Stimulated activated naive CD8-positive, alpha-beta T cell treated with anti-CD3 and anti-CD28 coated beads, Interleukin-15, amount 100 ng/mL, for 72 hours (primary cell): ENCODE data around the gene ELN.
A peak's percentile ranks its signal among the peaks of the same experiment; 100 is the strongest.

Experiments
- ATAC-seq: fragments of 150-1000 bp; cut with Tn5 transposase; 2 replicates; pipeline ENCODE4 v1.10.0; 2021; ENCODE audit warnings: mild to moderate bottlenecking, moderate library complexity
- DNase-seq, 2 donors: peaks; one replicate each; pipeline ENCODE4 v3.0.0; 2021 to 2022
- H3K27ac Mint-ChIP-seq, 2 donors: one replicate each; pipeline ENCODE4 v1.8.0; 2022; ENCODE audit warnings: mild to moderate bottlenecking in 2 of 2, mixed read lengths in 2 of 2, moderate library complexity in 2 of 2
- H3K27me3 Mint-ChIP-seq: one replicate; pipeline ENCODE4 v1.8.0; 2022; ENCODE audit warnings: mixed read lengths
- H3K4me1 Mint-ChIP-seq: one replicate; pipeline ENCODE4 v1.8.0; 2022; ENCODE audit warnings: mild to moderate bottlenecking, mixed read lengths
- H3K4me3 Mint-ChIP-seq, 2 donors: one replicate each; pipeline ENCODE4 v1.8.0; 2022; ENCODE audit warnings: mild to moderate bottlenecking in 2 of 2, mixed read lengths in 2 of 2, moderate library complexity in 1 of 2
- H3K9me3 Mint-ChIP-seq, 2 donors: one replicate each; pipeline ENCODE4 v1.8.0; 2022; ENCODE audit warnings: mixed read lengths in 2 of 2

ELN gene

GRCh38 chr7:74057216-74057925, 29.4 kb downstream of the ELN start:
- H3K4me3 Mint-ChIP-seq: no peak overlapping the region
- DNase-seq: no peak
- peaks cover 6% of the 10 kb centered on the region for H3K4me1 Mint-ChIP-seq
- no peaks in the 10 kb centered on the region for H3K27me3 Mint-ChIP-seq
- no peaks in the 10 kb centered on the region for H3K9me3 Mint-ChIP-seq
- no peak overlapping the region for H3K27ac Mint-ChIP-seq
- no peak for ATAC-seq

GRCh38 chr7:74057987-74058386, 30.0 kb downstream of the ELN start:
- peak overlapping the region in 1 of 2 donors; percentile 62 for H3K27ac Mint-ChIP-seq
- ATAC-seq: no peak

GRCh38 chr7:74058486-74058885, 30.5 kb downstream of the ELN start:
- no peaks in the 10 kb centered on the region for H3K9me3 Mint-ChIP-seq
- DNase-seq (no peak), ATAC-seq (no peak)
- peak overlapping the region; percentile 21 to 62 for H3K27ac Mint-ChIP-seq
- H3K4me3 Mint-ChIP-seq: no peak overlapping the region
- H3K27me3 Mint-ChIP-seq: no peaks in the 10 kb centered on the region
- H3K4me1 Mint-ChIP-seq: peaks cover 6% of the 10 kb centered on the region

More at GRCh38 chr7:74057987-74058386, 30.0 kb downstream of the ELN start:
- peaks cover 6% of the 10 kb centered on the region for H3K4me1 Mint-ChIP-seq
- no peaks in the 10 kb centered on the region for H3K9me3 Mint-ChIP-seq
- no peak overlapping the region for H3K4me3 Mint-ChIP-seq
- no peaks in the 10 kb centered on the region for H3K27me3 Mint-ChIP-seq
- DNase-seq: no peak

- Mint-ChIP-seq H3K27ac (peak overlapping the region in 1 of 2 donors; percentile 29), H3K27me3 (no peaks in the 10 kb centered on the region), H3K4me3 (no peak overlapping the region), H3K4me1 (peaks cover 6% of the 10 kb centered on the region), H3K9me3 (no peaks in the 10 kb centered on the region)
- ATAC-seq (no peak), DNase-seq (no peak)
Observed at GRCh38 chr7:74059037-74059436, 31.1 kb downstream of the ELN start.

GRCh38 chr7:74059681-74060588, 32.0 kb downstream of the ELN start:
- Mint-ChIP-seq H3K9me3 (no peaks in the 10 kb centered on the region), H3K27me3 (no peaks in the 10 kb centered on the region), H3K4me3 (no peak overlapping the region), H3K27ac (no peak overlapping the region), H3K4me1 (peaks cover 6% of the 10 kb centered on the region)
- DNase-seq: no peak
- ATAC-seq: no peak

- H3K9me3 Mint-ChIP-seq: no peaks in the 10 kb centered on the region
- H3K4me3 Mint-ChIP-seq: no peak overlapping the region
- H3K27ac Mint-ChIP-seq: peak overlapping the region in 1 of 2 donors; percentile 89
- ATAC-seq: peak; percentile 80
- no peaks in the 10 kb centered on the region for H3K27me3 Mint-ChIP-seq
- H3K4me1 Mint-ChIP-seq: peaks cover 6% of the 10 kb centered on the region
- DNase-seq: peak in 1 of 2 donors; percentile 23
Observed at GRCh38 chr7:74061840-74062539, 34.0 kb downstream of the ELN start.

- DNase-seq (no peak), ATAC-seq (no peak)
- H3K4me3 Mint-ChIP-seq: no peak overlapping the region
- H3K4me1 Mint-ChIP-seq: peaks cover 6% of the 10 kb centered on the region
- H3K27me3 Mint-ChIP-seq: no peaks in the 10 kb centered on the region
- H3K27ac Mint-ChIP-seq: no peak overlapping the region
- H3K9me3 Mint-ChIP-seq: no peaks in the 10 kb centered on the region
Observed at GRCh38 chr7:74063223-74063641, 35.3 kb downstream of the ELN start.

GRCh38 chr7:74063646-74064045, 35.7 kb downstream of the ELN start:
- Mint-ChIP-seq H3K9me3 (no peaks in the 10 kb centered on the region), H3K4me1 (peaks cover 6% of the 10 kb centered on the region), H3K27ac (no peak overlapping the region), H3K27me3 (no peaks in the 10 kb centered on the region), H3K4me3 (no peak overlapping the region)
- ATAC-seq (no peak), DNase-seq (no peak)

- no peak overlapping the region for H3K4me3 Mint-ChIP-seq
- H3K9me3 Mint-ChIP-seq: no peaks in the 10 kb centered on the region
- peak overlapping the region in 1 of 2 donors; percentile 37 for H3K27ac Mint-ChIP-seq
- no peak for ATAC-seq
- no peak for DNase-seq
- no peaks in the 10 kb centered on the region for H3K27me3 Mint-ChIP-seq
- H3K4me1 Mint-ChIP-seq: peaks cover 6% of the 10 kb centered on the region
Observed at GRCh38 chr7:74064696-74065095, 36.7 kb downstream of the ELN start.

- Mint-ChIP-seq H3K27ac (no peak overlapping the region), H3K9me3 (no peaks in the 10 kb centered on the region), H3K4me3 (no peak overlapping the region), H3K27me3 (no peaks in the 10 kb centered on the region), H3K4me1 (peaks cover 6% of the 10 kb centered on the region)
- ATAC-seq (no peak), DNase-seq (no peak)
Observed at GRCh38 chr7:74066626-74067025, 38.7 kb downstream of the ELN start.

GRCh38 chr7:74068378-74069085, 40.6 kb downstream of the ELN start:
- H3K9me3 Mint-ChIP-seq: no peaks in the 10 kb centered on the region
- DNase-seq: no peak
- H3K27me3 Mint-ChIP-seq: no peaks in the 10 kb centered on the region
- H3K27ac Mint-ChIP-seq: no peak overlapping the region
- no peaks in the 10 kb centered on the region for H3K4me1 Mint-ChIP-seq
- ATAC-seq: no peak
- H3K4me3 Mint-ChIP-seq: no peak overlapping the region

GRCh38 chr7:74069086-74069541, 41.1 kb downstream of the ELN start:
- no peak for ATAC-seq
- Mint-ChIP-seq H3K27ac (peak overlapping the region in 1 of 2 donors; percentile 5), H3K27me3 (no peaks in the 10 kb centered on the region), H3K4me1 (no peaks in the 10 kb centered on the region), H3K9me3 (no peaks in the 10 kb centered on the region), H3K4me3 (no peak overlapping the region)
- DNase-seq: no peak

GRCh38 chr7:74069790-74070618, 42.0 kb downstream of the ELN start:
- Mint-ChIP-seq H3K4me1 (no peaks in the 10 kb centered on the region), H3K9me3 (no peaks in the 10 kb centered on the region), H3K4me3 (no peak overlapping the region), H3K27me3 (no peaks in the 10 kb centered on the region), H3K27ac (no peak overlapping the region)
- ATAC-seq: no peak
- no peak for DNase-seq

GRCh38 chr7:74070619-74070921, 42.6 kb downstream of the ELN start:
- Mint-ChIP-seq H3K27me3 (no peaks in the 10 kb centered on the region), H3K9me3 (no peaks in the 10 kb centered on the region), H3K4me3 (no peak overlapping the region), H3K27ac (peak overlapping the region in 1 of 2 donors; percentile 60), H3K4me1 (no peaks in the 10 kb centered on the region)
- DNase-seq (no peak), ATAC-seq (no peak)
